ENCODE results near the gene SEC24D. TPM values are rescaled to one million over a fixed set of nuclear protein-coding genes. Genes with fewer than 3 reads are reported as not detected.

SEC24D gene
- total RNA-seq, 1 donor from 2014 or later, result 8.2 TPM

GRCh38 chr4:118757761-118758251 is 78.1 kb downstream of the SEC24D start:
- H3K4me2 ChIP-seq, result no peak overlapping the region

DNA sequence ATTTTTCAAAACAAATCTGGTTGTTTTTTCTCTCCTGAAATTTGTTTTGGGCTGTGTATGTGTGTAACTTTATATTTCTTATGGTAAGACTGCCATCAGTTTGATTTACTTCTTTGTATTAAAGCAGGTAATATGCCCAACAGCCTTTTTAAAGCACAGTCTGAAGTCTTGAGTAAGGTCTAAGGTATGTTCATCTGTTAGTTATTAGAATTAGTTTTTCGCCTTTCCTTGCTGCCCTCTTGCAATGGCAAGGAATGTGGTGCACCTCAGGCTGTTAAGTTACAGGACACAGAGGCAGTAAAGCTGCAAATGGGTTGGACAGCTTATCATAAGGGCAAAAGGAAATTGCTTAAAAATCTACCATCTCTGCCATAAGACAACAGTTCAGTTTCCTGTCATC is 79.0 kb downstream of the SEC24D start:
- Histone ChIP-seq H3F3A (ENCODE audit: low read depth) (no peaks in the 10 kb centered on the region), H3K4me3 (no peak overlapping the region), H3K4me1 (no peaks in the 10 kb centered on the region), H3K27me3 (no peaks in the 10 kb centered on the region), H3K4me2 (no peak overlapping the region), H3K9me3 (ENCODE audit: low read depth) (no peaks in the 10 kb centered on the region), H3K79me2 (ENCODE audit: low read depth) (no peaks in the 10 kb centered on the region), H3K9ac (no peak overlapping the region), H3K27ac (no peak overlapping the region), H3K36me3 (no peaks in the 10 kb centered on the region), H4K20me1 (ENCODE audit: low read depth) (no peaks in the 10 kb centered on the region), H2AFZ (replicated peaks) (no peak overlapping the region)
- H3K4me1 Mint-ChIP-seq, result peaks cover 3% of the 10 kb centered on the region
- TF ChIP-seq, protein P1, sequence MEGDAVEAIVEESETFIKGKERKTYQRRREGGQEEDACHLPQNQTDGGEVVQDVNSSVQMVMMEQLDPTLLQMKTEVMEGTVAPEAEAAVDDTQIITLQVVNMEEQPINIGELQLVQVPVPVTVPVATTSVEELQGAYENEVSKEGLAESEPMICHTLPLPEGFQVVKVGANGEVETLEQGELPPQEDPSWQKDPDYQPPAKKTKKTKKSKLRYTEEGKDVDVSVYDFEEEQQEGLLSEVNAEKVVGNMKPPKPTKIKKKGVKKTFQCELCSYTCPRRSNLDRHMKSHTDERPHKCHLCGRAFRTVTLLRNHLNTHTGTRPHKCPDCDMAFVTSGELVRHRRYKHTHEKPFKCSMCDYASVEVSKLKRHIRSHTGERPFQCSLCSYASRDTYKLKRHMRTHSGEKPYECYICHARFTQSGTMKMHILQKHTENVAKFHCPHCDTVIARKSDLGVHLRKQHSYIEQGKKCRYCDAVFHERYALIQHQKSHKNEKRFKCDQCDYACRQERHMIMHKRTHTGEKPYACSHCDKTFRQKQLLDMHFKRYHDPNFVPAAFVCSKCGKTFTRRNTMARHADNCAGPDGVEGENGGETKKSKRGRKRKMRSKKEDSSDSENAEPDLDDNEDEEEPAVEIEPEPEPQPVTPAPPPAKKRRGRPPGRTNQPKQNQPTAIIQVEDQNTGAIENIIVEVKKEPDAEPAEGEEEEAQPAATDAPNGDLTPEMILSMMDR (IDR thresholded peaks at IDR 0.05), result no peak
- TF ChIP-seq EZH2 (IDR thresholded peaks at IDR 0.05) (no peak), EZH2phosphoT487 (IDR thresholded peaks at IDR 0.05) (no peak)
- no peak overlapping the region for H3K4me3 Mint-ChIP-seq
- H3K27me3 Mint-ChIP-seq (ENCODE audit: insufficient read depth, low read depth), result no peaks in the 10 kb centered on the region
- H3K9me3 Mint-ChIP-seq, result no peaks in the 10 kb centered on the region
- H3K27ac Mint-ChIP-seq, result no peak overlapping the region
- DNase-seq (ENCODE audit: low spot score), result no peak
- H3K36me3 Mint-ChIP-seq, result no peaks in the 10 kb centered on the region

More at GRCh38 chr4:118757761-118758251, 78.1 kb downstream of the SEC24D start:
- Histone ChIP-seq H3K4me1 (no peaks in the 10 kb centered on the region), H3F3A (ENCODE audit: low read depth) (no peaks in the 10 kb centered on the region), H3K9me3 (ENCODE audit: low read depth) (no peaks in the 10 kb centered on the region), H3K27ac (no peak overlapping the region), H3K27me3 (no peaks in the 10 kb centered on the region), H3K79me2 (ENCODE audit: low read depth) (no peaks in the 10 kb centered on the region), H3K9ac (no peak overlapping the region), H2AFZ (replicated peaks) (no peak overlapping the region), H3K36me3 (no peaks in the 10 kb centered on the region), H3K4me3 (no peak overlapping the region), H4K20me1 (ENCODE audit: low read depth) (no peaks in the 10 kb centered on the region)
- no peak overlapping the region for H3K4me3 Mint-ChIP-seq
- no peaks in the 10 kb centered on the region for H3K27me3 Mint-ChIP-seq (ENCODE audit: insufficient read depth, low read depth)
- H3K36me3 Mint-ChIP-seq, result no peaks in the 10 kb centered on the region
- H3K4me1 Mint-ChIP-seq, result peaks cover 3% of the 10 kb centered on the region
- TF ChIP-seq EZH2phosphoT487 (IDR thresholded peaks at IDR 0.05) (no peak), EZH2 (IDR thresholded peaks at IDR 0.05) (no peak)
- TF ChIP-seq, protein P1 (IDR thresholded peaks at IDR 0.05), result no peak
- no peak overlapping the region for H3K27ac Mint-ChIP-seq
- no peaks in the 10 kb centered on the region for H3K9me3 Mint-ChIP-seq
- DNase-seq (ENCODE audit: low spot score), result no peak

- Histone ChIP-seq H3K9me3 (ENCODE audit: low read depth) (no peaks in the 10 kb centered on the region), H3K9ac (no peak overlapping the region), H3K27ac (no peak overlapping the region), H3K27me3 (no peaks in the 10 kb centered on the region), H3F3A (ENCODE audit: low read depth) (no peaks in the 10 kb centered on the region), H3K4me1 (no peaks in the 10 kb centered on the region), H3K79me2 (ENCODE audit: low read depth) (no peaks in the 10 kb centered on the region), H4K20me1 (ENCODE audit: low read depth) (no peaks in the 10 kb centered on the region), H3K4me2 (no peak overlapping the region), H3K4me3 (no peak overlapping the region), H3K36me3 (no peaks in the 10 kb centered on the region), H2AFZ (replicated peaks) (no peak overlapping the region)
- no peak for TF ChIP-seq EZH2phosphoT487 (IDR thresholded peaks at IDR 0.05)
- TF ChIP-seq, protein P1 (IDR thresholded peaks at IDR 0.05), result no peak
- TF ChIP-seq EZH2 (IDR thresholded peaks at IDR 0.05), result no peak
- no peaks in the 10 kb centered on the region for H3K9me3 Mint-ChIP-seq
- no peak for DNase-seq (ENCODE audit: low spot score)
- H3K36me3 Mint-ChIP-seq, result peaks cover under 1% of the 10 kb centered on the region
- no peaks in the 10 kb centered on the region for H3K27me3 Mint-ChIP-seq (ENCODE audit: insufficient read depth, low read depth)
- no peak overlapping the region for H3K27ac Mint-ChIP-seq
- H3K4me1 Mint-ChIP-seq, result peaks cover 3% of the 10 kb centered on the region
- no peak overlapping the region for H3K4me3 Mint-ChIP-seq
Observed at GRCh38 chr4:118756429-118756828, 79.5 kb downstream of the SEC24D start.

All from neural progenitor cell (in vitro differentiated cells).